SU-DHL-6 (cell line): ENCODE data around the gene CPVL.

ENCODE experiments used
- H2AFZ ChIP-seq: fragments of 200-600 bp; sonication (generic); 2 replicates; pipeline ENCODE4 v1.6.1; 2014; ENCODE audit warnings: low read depth, mild to moderate bottlenecking, moderate library complexity, mixed read lengths, antibody characterized with exemption, low read length; ENCODE audit not compliant: severe bottlenecking
- H3F3A ChIP-seq: fragments of 200-600 bp; shearing (Covaris generic); 2 replicates; pipeline ENCODE4 v1.6.0; 2016; ENCODE audit warnings: antibody characterized with exemption, mild to moderate bottlenecking; ENCODE audit not compliant: insufficient read depth
- H3K27ac ChIP-seq: fragments of 200-600 bp; sonication (generic); 2 replicates; pipeline ENCODE4 v1.5.1; 2016; ENCODE audit warnings: low read depth, mild to moderate bottlenecking, low read length, moderate library complexity, mixed read lengths
- H3K27me3 ChIP-seq: fragments of 200-600 bp; sonication (generic), shearing (Covaris generic); 2 replicates; pipeline ENCODE4 v1.6.0; 2014; ENCODE audit warnings: mild to moderate bottlenecking, low read length
- H3K36me3 ChIP-seq: fragments of 200-600 bp; sonication (generic); 2 replicates; pipeline ENCODE4 v1.6.1; 2014; ENCODE audit warnings: mild to moderate bottlenecking, low read length, mixed read lengths
- H3K4me2 ChIP-seq: fragments of 300-600, 200-600 bp; shearing (Covaris generic), sonication (generic); 2 replicates; pipeline ENCODE4 v1.6.0; 2014; ENCODE audit warnings: low read length, low read depth, mild to moderate bottlenecking; ENCODE audit not compliant: poor library complexity, severe bottlenecking
- H3K4me3 ChIP-seq: fragments of 200-600 bp; sonication (generic); 2 replicates; pipeline ENCODE4 v1.5.1; 2014; ENCODE audit warnings: antibody characterized with exemption, low read length, mild to moderate bottlenecking, mixed read lengths; ENCODE audit not compliant: insufficient read depth, poor library complexity, severe bottlenecking
- H3K79me2 ChIP-seq: fragments of 200-600 bp; sonication (generic); 2 replicates; pipeline ENCODE4 v1.6.1; 2014; ENCODE audit warnings: mild to moderate bottlenecking, low read length, moderate library complexity; ENCODE audit not compliant: insufficient read depth
- H3K9ac ChIP-seq: fragments of 200-600 bp; sonication (generic); 2 replicates; pipeline ENCODE4 v1.7.0; 2014; ENCODE audit warnings: mild to moderate bottlenecking, low read length
- H3K9me2 ChIP-seq: fragments of 200-600 bp; sonication (generic); replicated peaks from 2 replicates; pipeline ENCODE4 v1.6.1; 2014; ENCODE audit warnings: low read length; ENCODE audit not compliant: insufficient read depth
- H3K9me3 ChIP-seq: fragments of 200-600 bp; sonication (generic); 2 replicates; pipeline ENCODE4 v1.6.1; 2014; ENCODE audit warnings: low read length, mixed read lengths; ENCODE audit not compliant: insufficient read depth
- H4K20me1 ChIP-seq: fragments of 200-600 bp; sonication (generic); 2 replicates; pipeline ENCODE4 v1.6.1; 2014; ENCODE audit warnings: low read depth, mild to moderate bottlenecking, antibody characterized with exemption, low read length, moderate library complexity, mixed read lengths
- EZH2phosphoT487 ChIP-seq: fragments of 200-600 bp; sonication (generic), shearing (Covaris generic); conservative IDR thresholded peaks from 2 replicates; pipeline ENCODE4 v1.6.1; 2018; ENCODE audit warnings: mild to moderate bottlenecking, antibody characterized with exemption, low read length, moderate library complexity, mixed read lengths
- TF ChIP-seq, protein P1 (sequence below): fragments of 200-600 bp; sonication (generic); IDR thresholded peaks from one replicate; pipeline ENCODE4 v1.5.1; 2017; ENCODE audit warnings: antibody characterized with exemption, mild to moderate bottlenecking, low read length, moderate library complexity; ENCODE audit not compliant: insufficient read depth, poor library complexity, severe bottlenecking

The CPVL gene

DNA sequence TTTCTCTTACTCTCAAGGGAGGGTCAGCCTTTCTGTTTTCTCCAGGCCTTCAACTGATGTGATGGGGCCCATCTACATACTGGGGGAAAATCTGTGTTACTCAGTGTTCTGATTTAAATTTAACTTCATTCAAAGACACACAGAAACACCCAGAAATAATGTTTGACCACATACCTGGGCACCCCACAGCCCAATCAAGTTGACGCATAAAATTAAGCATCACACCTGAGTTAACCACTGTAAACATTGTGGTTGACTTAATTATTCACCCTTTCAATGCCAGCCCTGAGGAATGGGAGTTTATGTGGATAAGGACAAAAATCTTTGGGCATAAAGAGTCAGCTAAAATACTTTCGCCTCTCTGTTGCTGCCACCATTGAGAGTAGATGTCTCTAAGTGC lies 38.3 kb upstream of the CPVL start:
- H3K27me3 ChIP-seq, result no peaks in the 10 kb centered on the region
- no peak overlapping the region for H3K4me3 ChIP-seq
- no peak overlapping the region for H3K9ac ChIP-seq
- no peak overlapping the region for H3K27ac ChIP-seq
- H3K36me3 ChIP-seq, result no peaks in the 10 kb centered on the region
- no peaks in the 10 kb centered on the region for H3F3A ChIP-seq
- no peaks in the 10 kb centered on the region for H3K79me2 ChIP-seq
- no peaks in the 10 kb centered on the region for H3K9me3 ChIP-seq
- H3K9me2 ChIP-seq, result no peaks in the 10 kb centered on the region
- H4K20me1 ChIP-seq, result no peaks in the 10 kb centered on the region
- TF ChIP-seq, protein P1, sequence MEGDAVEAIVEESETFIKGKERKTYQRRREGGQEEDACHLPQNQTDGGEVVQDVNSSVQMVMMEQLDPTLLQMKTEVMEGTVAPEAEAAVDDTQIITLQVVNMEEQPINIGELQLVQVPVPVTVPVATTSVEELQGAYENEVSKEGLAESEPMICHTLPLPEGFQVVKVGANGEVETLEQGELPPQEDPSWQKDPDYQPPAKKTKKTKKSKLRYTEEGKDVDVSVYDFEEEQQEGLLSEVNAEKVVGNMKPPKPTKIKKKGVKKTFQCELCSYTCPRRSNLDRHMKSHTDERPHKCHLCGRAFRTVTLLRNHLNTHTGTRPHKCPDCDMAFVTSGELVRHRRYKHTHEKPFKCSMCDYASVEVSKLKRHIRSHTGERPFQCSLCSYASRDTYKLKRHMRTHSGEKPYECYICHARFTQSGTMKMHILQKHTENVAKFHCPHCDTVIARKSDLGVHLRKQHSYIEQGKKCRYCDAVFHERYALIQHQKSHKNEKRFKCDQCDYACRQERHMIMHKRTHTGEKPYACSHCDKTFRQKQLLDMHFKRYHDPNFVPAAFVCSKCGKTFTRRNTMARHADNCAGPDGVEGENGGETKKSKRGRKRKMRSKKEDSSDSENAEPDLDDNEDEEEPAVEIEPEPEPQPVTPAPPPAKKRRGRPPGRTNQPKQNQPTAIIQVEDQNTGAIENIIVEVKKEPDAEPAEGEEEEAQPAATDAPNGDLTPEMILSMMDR, result no peak
- H2AFZ ChIP-seq, result no peak overlapping the region
- no peak overlapping the region for H3K4me2 ChIP-seq

DNA sequence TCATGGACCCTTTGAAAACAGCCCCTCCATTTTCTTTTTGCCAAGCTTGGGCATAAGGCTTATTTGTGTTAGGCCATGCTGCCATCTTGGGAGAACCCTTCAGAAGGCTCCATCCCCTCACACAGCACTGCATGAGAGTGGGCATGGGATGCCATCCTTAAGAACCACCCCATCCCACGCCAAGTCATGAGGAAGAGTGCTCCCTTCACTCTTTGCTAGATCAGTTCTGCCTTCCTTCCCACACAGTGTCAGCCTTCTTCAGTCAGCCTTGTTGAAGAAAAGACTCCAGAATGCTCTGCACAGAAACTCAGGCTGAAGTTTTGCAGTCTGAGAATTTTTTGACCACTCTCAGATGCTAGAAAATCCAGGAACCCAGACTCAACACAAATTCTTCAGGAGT lies 32.8 kb upstream of the CPVL start:
- TF ChIP-seq, protein P1, result no peak
- no peak for TF ChIP-seq EZH2phosphoT487
- Histone ChIP-seq H3K4me2 (no peak overlapping the region), H3K79me2 (no peaks in the 10 kb centered on the region), H3F3A (no peaks in the 10 kb centered on the region), H3K4me3 (no peak overlapping the region), H3K9me3 (no peaks in the 10 kb centered on the region), H3K9ac (no peak overlapping the region), H3K36me3 (no peaks in the 10 kb centered on the region), H3K9me2 (no peaks in the 10 kb centered on the region), H4K20me1 (no peaks in the 10 kb centered on the region), H2AFZ (no peak overlapping the region), H3K27me3 (no peaks in the 10 kb centered on the region), H3K27ac (no peak overlapping the region)

DNA sequence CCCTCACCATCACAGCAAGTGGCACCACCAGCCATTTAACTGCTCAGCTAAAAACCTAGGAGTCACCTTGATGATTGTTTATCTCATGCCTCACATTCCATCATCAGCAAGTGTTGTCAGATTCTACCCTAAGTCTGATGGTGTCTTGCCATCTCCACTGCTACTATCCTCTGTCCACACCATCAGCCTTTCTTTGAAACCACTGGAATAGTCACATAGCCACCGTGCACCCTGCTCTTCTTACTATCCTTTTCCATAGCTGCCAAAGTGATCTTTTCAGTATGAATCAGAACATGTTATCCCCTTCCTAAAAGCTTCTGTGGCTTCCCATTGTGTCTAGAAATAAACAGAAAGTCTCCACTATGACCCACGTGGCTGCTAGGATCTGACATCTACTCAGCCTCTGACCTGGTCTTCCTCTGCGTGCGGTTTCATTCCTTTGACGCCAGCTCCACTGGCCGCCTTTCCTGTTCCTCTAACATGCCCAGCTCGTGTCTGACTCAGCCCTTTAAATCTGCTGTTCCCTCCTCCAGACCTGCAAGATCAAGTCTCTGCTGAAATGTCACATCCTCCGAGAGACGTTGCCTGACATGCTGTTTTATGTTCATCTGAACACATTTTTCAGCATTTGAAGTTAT lies 31.7 kb upstream of the CPVL start:
- no peak overlapping the region for H2AFZ ChIP-seq

More for the DNA sequence above, 31.7 kb upstream of the CPVL start:
- Histone ChIP-seq H3K27ac (no peak overlapping the region), H3K4me2 (no peak overlapping the region), H3F3A (no peaks in the 10 kb centered on the region), H3K9me3 (no peaks in the 10 kb centered on the region), H3K36me3 (no peaks in the 10 kb centered on the region), H3K4me3 (no peak overlapping the region), H3K27me3 (no peaks in the 10 kb centered on the region), H3K9me2 (no peaks in the 10 kb centered on the region), H3K9ac (no peak overlapping the region), H4K20me1 (no peaks in the 10 kb centered on the region), H3K79me2 (no peaks in the 10 kb centered on the region)
- TF ChIP-seq, protein P1, result no peak
- no peak for TF ChIP-seq EZH2phosphoT487
